ENCODE measurements around the gene ATP2A3. TPM values are rescaled to one million over a fixed set of nuclear protein-coding genes. Genes with fewer than 3 reads are reported as not detected.
"Not testable (repeated sequence)": the region's sequence is repeated elsewhere in the genome, so short reads cannot be mapped to it uniquely, and the experiment has no call there.

Gene ATP2A3
- total and polyA plus RNA-seq, 2 experiments from 2014 or later, result 4.2 to 6.9 TPM

GRCh38 chr17:3994221-3994576 lies 30.0 kb upstream of the ATP2A3 start:
- DNase-seq (ENCODE audit: low read depth in 1 of 2, low spot score in 1 of 2), result no peak
- H3K27me3 ChIP-seq, result no peaks in the 10 kb centered on the region
- no peaks in the 10 kb centered on the region for H3K4me1 ChIP-seq (ENCODE audit: low read depth)
- no peak overlapping the region for H3K4me3 ChIP-seq
- no peaks in the 10 kb centered on the region for H3K36me3 ChIP-seq
- TF ChIP-seq, protein P1, sequence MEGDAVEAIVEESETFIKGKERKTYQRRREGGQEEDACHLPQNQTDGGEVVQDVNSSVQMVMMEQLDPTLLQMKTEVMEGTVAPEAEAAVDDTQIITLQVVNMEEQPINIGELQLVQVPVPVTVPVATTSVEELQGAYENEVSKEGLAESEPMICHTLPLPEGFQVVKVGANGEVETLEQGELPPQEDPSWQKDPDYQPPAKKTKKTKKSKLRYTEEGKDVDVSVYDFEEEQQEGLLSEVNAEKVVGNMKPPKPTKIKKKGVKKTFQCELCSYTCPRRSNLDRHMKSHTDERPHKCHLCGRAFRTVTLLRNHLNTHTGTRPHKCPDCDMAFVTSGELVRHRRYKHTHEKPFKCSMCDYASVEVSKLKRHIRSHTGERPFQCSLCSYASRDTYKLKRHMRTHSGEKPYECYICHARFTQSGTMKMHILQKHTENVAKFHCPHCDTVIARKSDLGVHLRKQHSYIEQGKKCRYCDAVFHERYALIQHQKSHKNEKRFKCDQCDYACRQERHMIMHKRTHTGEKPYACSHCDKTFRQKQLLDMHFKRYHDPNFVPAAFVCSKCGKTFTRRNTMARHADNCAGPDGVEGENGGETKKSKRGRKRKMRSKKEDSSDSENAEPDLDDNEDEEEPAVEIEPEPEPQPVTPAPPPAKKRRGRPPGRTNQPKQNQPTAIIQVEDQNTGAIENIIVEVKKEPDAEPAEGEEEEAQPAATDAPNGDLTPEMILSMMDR (IDR thresholded peaks at IDR 0.05; ENCODE audit: low read depth, low read length), result no peak
- no peaks in the 10 kb centered on the region for H3K9me3 ChIP-seq (ENCODE audit: low read depth)
- H3K27ac ChIP-seq, result no peak overlapping the region

GRCh38 chr17:3993493-3994220 lies 29.4 kb upstream of the ATP2A3 start:
- H3K4me3 ChIP-seq, result no peak overlapping the region
- no peaks in the 10 kb centered on the region for H3K36me3 ChIP-seq
- no peak for DNase-seq (ENCODE audit: low read depth in 1 of 2, low spot score in 1 of 2)
- TF ChIP-seq, protein P1 (IDR thresholded peaks at IDR 0.05; ENCODE audit: low read depth, low read length), result no peak
- H3K27ac ChIP-seq, result no peak overlapping the region
- no peaks in the 10 kb centered on the region for H3K9me3 ChIP-seq (ENCODE audit: low read depth)
- no peaks in the 10 kb centered on the region for H3K27me3 ChIP-seq
- no peaks in the 10 kb centered on the region for H3K4me1 ChIP-seq (ENCODE audit: low read depth)

GRCh38 chr17:3992370-3992769 lies 28.1 kb upstream of the ATP2A3 start:
- H3K4me1 ChIP-seq (ENCODE audit: low read depth), result no peaks in the 10 kb centered on the region
- TF ChIP-seq, protein P1 (IDR thresholded peaks at IDR 0.05; ENCODE audit: low read depth, low read length), result no peak
- H3K27ac ChIP-seq, result no peak overlapping the region
- no peak for DNase-seq (ENCODE audit: low read depth in 1 of 2, low spot score in 1 of 2)
- H3K4me3 ChIP-seq, result no peak overlapping the region
- H3K9me3 ChIP-seq (ENCODE audit: low read depth), result no peaks in the 10 kb centered on the region
- no peaks in the 10 kb centered on the region for H3K36me3 ChIP-seq
- H3K27me3 ChIP-seq, result no peaks in the 10 kb centered on the region

DNA sequence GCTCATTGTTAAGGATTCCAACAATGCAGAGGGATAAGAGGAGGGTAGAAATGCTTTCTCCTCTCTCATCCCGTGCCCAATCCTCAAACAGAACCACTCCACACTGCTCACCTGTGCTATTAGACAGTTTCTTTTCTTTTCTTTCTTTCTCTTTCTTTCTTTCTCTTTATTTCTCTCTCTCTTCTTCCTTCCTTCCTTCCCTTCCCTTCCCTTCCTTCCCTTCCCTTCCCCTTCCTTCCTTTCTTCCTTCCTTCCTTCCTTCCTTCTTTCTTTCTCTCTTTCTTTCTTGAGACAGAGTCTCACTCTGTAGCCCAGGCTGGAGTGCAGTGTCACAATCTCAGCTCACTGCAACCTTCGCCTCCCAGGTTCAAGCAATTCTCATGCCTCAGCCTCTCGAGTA lies 27.5 kb upstream of the ATP2A3 start:
- not testable (repeated sequence) for H3K27ac ChIP-seq; H3K9me3 ChIP-seq (ENCODE audit: low read depth); DNase-seq (ENCODE audit: low read depth in 1 of 2, low spot score in 1 of 2); H3K36me3 ChIP-seq; H3K4me1 ChIP-seq (ENCODE audit: low read depth); H3K27me3 ChIP-seq; H3K4me3 ChIP-seq

GRCh38 chr17:3990386-3991127 lies 26.3 kb upstream of the ATP2A3 start:
- TF ChIP-seq, protein P1 (IDR thresholded peaks at IDR 0.05; ENCODE audit: low read depth, low read length), result no peak
- Histone ChIP-seq H3K4me3 (no peak overlapping the region), H3K9me3 (ENCODE audit: low read depth) (no peaks in the 10 kb centered on the region), H3K27me3 (no peaks in the 10 kb centered on the region), H3K27ac (no peak overlapping the region), H3K4me1 (ENCODE audit: low read depth) (no peaks in the 10 kb centered on the region), H3K36me3 (no peaks in the 10 kb centered on the region)
- DNase-seq (ENCODE audit: low read depth in 1 of 2, low spot score in 1 of 2), result no peak
